Measurements from ENCODE around the gene CCDC88C. TPM values are rescaled to one million over a fixed set of nuclear protein-coding genes. Genes with fewer than 3 reads are reported as not detected.

Gene CCDC88C
- total RNA-seq, 1 experiment from 2014 or later = 64.8 TPM

DNA sequence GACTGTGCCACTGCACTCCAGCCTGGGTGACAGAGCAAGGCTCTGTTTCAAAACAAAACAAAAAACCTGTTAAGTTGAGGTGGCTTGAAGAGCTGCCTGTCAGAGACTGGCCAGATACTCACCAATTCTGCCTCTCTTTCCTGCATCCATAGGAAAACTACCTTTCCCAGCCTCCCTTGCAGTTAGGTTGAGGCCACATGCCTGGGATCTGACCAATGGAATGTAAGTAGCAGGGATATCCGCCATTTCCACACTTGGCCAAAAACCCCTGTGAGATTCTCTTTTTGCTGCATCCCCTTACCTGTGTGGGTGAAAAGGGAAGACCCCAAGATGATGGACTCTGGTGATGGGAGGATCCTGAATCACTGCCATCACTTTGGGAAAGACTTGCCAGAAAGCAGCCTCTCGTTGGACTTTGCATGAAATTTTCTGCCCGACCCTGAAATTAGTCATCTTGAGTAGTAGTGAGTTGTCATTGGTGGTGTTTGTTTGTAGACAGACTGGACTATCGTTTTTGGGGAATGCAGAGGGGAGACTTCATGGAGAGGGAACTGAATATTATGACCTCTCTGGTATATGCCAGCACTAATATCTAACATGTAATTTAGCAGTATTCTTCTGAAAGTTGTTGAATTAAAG is 187.1 kb downstream of the CCDC88C start:
- H3K27ac Mint-ChIP-seq = no peak overlapping the region
- H3K9me3 Mint-ChIP-seq = peaks cover 16% of the 10 kb centered on the region
- TF ChIP-seq USF1 (CRISPR knock-in tag; IDR thresholded peaks at IDR 0.05) (peak; percentile 90), USF2 (CRISPR knock-in tag; IDR thresholded peaks at IDR 0.05) (peak; percentile 89), IRF1 (CRISPR knock-in tag; IDR thresholded peaks at IDR 0.05) (no peak), NFYB (CRISPR knock-in tag; conservative IDR thresholded peaks at IDR 0.05; ENCODE audit: low read depth) (peak; percentile 52)
- TF ChIP-seq, protein P1, sequence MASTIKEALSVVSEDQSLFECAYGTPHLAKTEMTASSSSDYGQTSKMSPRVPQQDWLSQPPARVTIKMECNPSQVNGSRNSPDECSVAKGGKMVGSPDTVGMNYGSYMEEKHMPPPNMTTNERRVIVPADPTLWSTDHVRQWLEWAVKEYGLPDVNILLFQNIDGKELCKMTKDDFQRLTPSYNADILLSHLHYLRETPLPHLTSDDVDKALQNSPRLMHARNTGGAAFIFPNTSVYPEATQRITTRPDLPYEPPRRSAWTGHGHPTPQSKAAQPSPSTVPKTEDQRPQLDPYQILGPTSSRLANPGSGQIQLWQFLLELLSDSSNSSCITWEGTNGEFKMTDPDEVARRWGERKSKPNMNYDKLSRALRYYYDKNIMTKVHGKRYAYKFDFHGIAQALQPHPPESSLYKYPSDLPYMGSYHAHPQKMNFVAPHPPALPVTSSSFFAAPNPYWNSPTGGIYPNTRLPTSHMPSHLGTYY (CRISPR knock-in tag; IDR thresholded peaks at IDR 0.05) = no peak
- H3K4me3 Mint-ChIP-seq = no peak overlapping the region
- peaks cover 2% of the 10 kb centered on the region; the same call in 1 of the 2 replicates for H3K27me3 Mint-ChIP-seq (ENCODE audit: low read depth)
- peaks cover 20% of the 10 kb centered on the region for H3K36me3 Mint-ChIP-seq
- DNase-seq (ENCODE audit: low spot score) = no peak
- peaks cover 22% of the 10 kb centered on the region for H3K4me1 Mint-ChIP-seq
- CTCF ChIA-PET = no interaction called here
- POLR2A ChIA-PET = no interaction called here
- peak; percentile 15; the same call in 1 of the 2 replicates for ATAC-seq

- no peak overlapping the region for H3K4me3 Mint-ChIP-seq
Measured at GRCh38 chr14:91229743-91230200, 187.8 kb downstream of the CCDC88C start.

GRCh38 chr14:91229005-91229382 is 188.6 kb downstream of the CCDC88C start:
- Mint-ChIP-seq H3K4me3 (no peak overlapping the region), H3K9me3 (peaks cover 16% of the 10 kb centered on the region), H3K27ac (no peak overlapping the region), H3K27me3 (ENCODE audit: low read depth) (peaks cover 2% of the 10 kb centered on the region; the same call in 1 of the 2 replicates), H3K4me1 (peaks cover 23% of the 10 kb centered on the region), H3K36me3 (peaks cover 20% of the 10 kb centered on the region)
- ATAC-seq (no peak), DNase-seq (ENCODE audit: low spot score) (no peak)
- CTCF ChIA-PET = interaction anchor here (1.0 to 2.6 kb wide), 3 partner anchors 12 to 56 kb away, joined by 3 to 9 read pairs (median 5); no protein-coding TSS in a partner anchor
- POLR2A ChIA-PET = interaction anchor here (0.6 kb wide), 1 partner anchor 26 kb away, joined by 3 read pairs; no protein-coding TSS in a partner anchor
- TF ChIP-seq ZBTB21 (CRISPR knock-in tag; IDR thresholded peaks at IDR 0.05; ENCODE audit: borderline replicate concordance) (no peak), IRF2 (CRISPR knock-in tag; IDR thresholded peaks at IDR 0.05; ENCODE audit: borderline replicate concordance, low read depth) (no peak), JAZF1 (CRISPR knock-in tag; IDR thresholded peaks at IDR 0.05) (no peak), FOXP1 (CRISPR knock-in tag; IDR thresholded peaks at IDR 0.05; ENCODE audit: borderline replicate concordance) (no peak), SMAD4 (CRISPR knock-in tag; IDR thresholded peaks at IDR 0.05) (no peak), ZNF281 (CRISPR knock-in tag; IDR thresholded peaks at IDR 0.05) (no peak), NFATC4 (CRISPR knock-in tag; IDR thresholded peaks at IDR 0.05) (no peak)
- TF ChIP-seq, protein P2, sequence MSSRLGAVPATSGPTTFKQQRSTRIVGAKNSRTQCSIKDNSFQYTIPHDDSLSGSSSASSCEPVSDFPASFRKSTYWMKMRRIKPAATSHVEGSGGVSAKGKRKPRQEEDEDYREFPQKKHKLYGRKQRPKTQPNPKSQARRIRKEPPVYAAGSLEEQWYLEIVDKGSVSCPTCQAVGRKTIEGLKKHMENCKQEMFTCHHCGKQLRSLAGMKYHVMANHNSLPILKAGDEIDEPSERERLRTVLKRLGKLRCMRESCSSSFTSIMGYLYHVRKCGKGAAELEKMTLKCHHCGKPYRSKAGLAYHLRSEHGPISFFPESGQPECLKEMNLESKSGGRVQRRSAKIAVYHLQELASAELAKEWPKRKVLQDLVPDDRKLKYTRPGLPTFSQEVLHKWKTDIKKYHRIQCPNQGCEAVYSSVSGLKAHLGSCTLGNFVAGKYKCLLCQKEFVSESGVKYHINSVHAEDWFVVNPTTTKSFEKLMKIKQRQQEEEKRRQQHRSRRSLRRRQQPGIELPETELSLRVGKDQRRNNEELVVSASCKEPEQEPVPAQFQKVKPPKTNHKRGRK (CRISPR knock-in tag; IDR thresholded peaks at IDR 0.05; ENCODE audit: borderline replicate concordance) = no peak
- TF ChIP-seq, protein P3, sequence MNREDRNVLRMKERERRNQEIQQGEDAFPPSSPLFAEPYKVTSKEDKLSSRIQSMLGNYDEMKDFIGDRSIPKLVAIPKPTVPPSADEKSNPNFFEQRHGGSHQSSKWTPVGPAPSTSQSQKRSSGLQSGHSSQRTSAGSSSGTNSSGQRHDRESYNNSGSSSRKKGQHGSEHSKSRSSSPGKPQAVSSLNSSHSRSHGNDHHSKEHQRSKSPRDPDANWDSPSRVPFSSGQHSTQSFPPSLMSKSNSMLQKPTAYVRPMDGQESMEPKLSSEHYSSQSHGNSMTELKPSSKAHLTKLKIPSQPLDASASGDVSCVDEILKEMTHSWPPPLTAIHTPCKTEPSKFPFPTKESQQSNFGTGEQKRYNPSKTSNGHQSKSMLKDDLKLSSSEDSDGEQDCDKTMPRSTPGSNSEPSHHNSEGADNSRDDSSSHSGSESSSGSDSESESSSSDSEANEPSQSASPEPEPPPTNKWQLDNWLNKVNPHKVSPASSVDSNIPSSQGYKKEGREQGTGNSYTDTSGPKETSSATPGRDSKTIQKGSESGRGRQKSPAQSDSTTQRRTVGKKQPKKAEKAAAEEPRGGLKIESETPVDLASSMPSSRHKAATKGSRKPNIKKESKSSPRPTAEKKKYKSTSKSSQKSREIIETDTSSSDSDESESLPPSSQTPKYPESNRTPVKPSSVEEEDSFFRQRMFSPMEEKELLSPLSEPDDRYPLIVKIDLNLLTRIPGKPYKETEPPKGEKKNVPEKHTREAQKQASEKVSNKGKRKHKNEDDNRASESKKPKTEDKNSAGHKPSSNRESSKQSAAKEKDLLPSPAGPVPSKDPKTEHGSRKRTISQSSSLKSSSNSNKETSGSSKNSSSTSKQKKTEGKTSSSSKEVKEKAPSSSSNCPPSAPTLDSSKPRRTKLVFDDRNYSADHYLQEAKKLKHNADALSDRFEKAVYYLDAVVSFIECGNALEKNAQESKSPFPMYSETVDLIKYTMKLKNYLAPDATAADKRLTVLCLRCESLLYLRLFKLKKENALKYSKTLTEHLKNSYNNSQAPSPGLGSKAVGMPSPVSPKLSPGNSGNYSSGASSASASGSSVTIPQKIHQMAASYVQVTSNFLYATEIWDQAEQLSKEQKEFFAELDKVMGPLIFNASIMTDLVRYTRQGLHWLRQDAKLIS (CRISPR knock-in tag; IDR thresholded peaks at IDR 0.05; ENCODE audit: borderline replicate concordance) = no peak
- TF ChIP-seq, protein P4, sequence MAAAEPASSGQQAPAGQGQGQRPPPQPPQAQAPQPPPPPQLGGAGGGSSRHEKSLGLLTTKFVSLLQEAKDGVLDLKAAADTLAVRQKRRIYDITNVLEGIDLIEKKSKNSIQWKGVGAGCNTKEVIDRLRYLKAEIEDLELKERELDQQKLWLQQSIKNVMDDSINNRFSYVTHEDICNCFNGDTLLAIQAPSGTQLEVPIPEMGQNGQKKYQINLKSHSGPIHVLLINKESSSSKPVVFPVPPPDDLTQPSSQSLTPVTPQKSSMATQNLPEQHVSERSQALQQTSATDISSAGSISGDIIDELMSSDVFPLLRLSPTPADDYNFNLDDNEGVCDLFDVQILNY (CRISPR knock-in tag; IDR thresholded peaks at IDR 0.05) = no peak

More at GRCh38 chr14:91229743-91230200, 187.8 kb downstream of the CCDC88C start:
- no peak for TF ChIP-seq MAX (CRISPR knock-in tag; IDR thresholded peaks at IDR 0.05)
- TF ChIP-seq ZNF423 (CRISPR knock-in tag; IDR thresholded peaks at IDR 0.05) = no peak
- H3K4me1 Mint-ChIP-seq = peaks cover 23% of the 10 kb centered on the region
- no peak for ATAC-seq
- peaks cover 2% of the 10 kb centered on the region; the same call in 1 of the 2 replicates for H3K27me3 Mint-ChIP-seq (ENCODE audit: low read depth)
- H3K27ac Mint-ChIP-seq = no peak overlapping the region
- ChIA-PET CTCF (interaction anchor here (1.1 kb wide), 1 partner anchor 52 kb away, joined by 5 read pairs; no protein-coding TSS in a partner anchor), POLR2A (no interaction called here)
- no peak for DNase-seq (ENCODE audit: low spot score)
- H3K36me3 Mint-ChIP-seq = peaks cover 20% of the 10 kb centered on the region
- peaks cover 16% of the 10 kb centered on the region for H3K9me3 Mint-ChIP-seq
